Putamen (tissue), 1 donor: ENCODE measurements around the gene MYO1A.
"Not testable (repeated sequence)": the region's sequence is repeated elsewhere in the genome, so short reads cannot be mapped to it uniquely, and the experiment has no call there.

Source experiments
- DNase-seq: peaks from one replicate; pipeline ENCODE4 v3.0.0-alpha.2; 2016; ENCODE audit warnings: low spot score

The MYO1A gene

DNA sequence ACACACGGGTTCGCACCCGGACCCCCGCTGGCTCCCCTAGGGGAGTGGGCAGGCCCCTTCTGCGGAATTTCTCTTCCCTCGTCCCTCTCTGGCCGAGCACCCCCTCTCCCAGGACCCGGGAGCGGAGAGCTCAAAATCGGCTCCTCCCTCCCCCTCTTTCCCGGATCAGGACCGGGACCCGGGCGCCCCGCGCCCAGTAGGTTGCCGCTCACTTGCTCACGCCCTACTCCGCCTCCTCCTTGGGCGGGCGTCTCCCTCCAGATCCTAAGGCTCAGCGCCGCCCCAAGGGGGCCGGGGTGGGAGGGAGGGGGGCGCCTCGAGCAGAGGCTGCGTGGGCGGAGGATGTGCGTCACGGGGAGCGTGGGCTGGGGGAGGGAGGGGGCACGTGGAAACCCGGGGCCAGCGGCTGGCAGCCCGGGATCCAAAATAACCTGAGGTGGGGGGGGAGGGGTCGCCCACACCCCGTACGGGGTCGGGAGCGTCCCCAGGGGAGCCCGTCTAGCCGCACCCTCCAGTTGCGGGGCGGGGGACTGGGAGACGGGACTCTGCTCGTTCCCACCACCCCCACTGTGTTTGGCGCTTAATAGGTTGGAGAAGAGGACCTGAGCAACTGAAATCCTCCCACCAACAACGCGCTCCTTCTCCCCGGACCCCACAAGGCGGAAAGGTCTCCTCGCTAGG, 37.2 kb upstream of the MYO1A start:
- DNase-seq, result peak; percentile 76

DNA sequence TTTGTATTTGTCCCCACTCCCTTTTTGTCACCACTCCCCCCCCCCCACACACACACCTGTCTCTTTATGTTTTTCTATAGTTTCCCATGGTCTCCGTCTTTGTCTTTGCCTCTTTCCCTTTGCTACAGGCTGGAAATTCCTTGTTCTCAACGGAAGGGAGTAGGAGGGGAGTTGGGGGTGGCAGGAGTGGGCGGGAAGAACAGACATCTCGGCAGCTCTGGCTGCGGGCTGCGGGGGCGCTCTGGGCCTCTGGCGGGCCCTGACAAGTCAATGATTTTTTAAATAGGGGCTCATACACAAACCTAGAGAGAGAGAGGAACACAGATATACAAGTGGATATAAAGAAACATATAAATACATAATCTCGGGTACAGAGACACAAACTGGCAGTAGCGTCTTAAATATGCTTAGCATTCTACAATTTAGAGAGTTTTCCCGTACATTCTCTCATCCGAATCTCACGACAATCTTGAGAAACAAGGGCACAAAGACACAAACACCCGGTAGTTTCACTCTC, 36.6 kb upstream of the MYO1A start:
- DNase-seq, result peak; percentile 81

DNA sequence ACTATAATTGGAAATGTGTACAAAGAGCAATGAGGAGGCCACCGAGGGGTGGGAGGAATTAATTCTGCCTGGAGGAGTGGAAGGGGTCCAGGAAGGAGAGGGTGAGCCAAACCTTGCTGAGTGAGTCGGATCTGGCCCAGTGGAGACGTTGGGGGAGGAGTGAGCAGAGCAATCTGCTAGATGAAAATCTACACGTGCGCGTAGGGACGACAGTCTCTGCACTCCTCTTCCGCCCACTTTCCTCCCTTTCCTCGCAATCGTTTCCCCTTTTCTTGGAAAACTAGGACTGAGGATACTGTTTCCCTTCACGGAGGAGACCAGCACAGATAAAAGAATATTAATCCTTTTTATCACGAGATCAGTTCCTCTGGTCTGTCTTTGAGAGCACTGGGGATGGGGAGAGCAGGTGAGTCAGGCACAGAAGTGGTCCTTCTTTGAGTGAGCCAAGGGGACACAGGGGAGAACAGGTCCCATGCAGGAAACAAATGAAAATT, 36.1 kb upstream of the MYO1A start:
- no peak for DNase-seq

DNA sequence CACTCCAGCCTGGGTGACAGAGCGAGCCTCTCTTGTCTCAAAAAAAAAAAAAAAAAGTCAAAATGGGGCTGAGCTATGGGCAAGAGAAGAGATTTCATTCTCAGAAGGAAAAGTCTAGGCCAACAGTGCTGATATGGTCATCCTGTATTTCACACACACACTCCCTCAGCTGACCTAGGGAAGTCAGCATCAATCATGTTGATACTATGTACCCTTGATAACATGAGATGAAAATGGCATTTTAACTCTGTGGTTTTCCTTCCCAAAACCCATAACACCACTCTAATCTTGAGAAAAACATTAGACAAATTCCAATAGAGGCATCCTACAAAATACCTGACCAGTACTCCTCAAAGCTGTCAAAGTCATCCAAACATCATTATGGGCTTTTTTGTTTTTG, 30.9 kb upstream of the MYO1A start:
- no peak for DNase-seq

DNA sequence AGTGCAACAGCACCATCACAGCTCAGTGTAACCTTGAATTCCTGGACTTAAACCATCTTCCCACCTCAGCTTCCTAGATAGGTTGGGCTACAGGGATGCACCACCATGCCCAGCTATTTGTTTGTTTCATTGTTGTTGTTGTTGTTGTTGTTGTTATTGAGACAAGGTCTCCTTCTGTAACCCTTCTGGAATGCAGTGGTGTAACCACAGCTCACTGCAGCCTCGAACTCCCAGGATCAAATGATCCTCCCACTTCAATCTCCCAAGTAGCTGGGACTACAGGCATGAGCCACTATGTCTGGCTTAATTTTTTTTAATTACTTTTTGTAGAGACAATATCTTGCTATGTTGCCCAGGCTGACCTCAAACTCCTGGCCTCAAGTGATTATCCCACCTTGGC, 29.9 kb upstream of the MYO1A start:
- DNase-seq, result no peak

DNA sequence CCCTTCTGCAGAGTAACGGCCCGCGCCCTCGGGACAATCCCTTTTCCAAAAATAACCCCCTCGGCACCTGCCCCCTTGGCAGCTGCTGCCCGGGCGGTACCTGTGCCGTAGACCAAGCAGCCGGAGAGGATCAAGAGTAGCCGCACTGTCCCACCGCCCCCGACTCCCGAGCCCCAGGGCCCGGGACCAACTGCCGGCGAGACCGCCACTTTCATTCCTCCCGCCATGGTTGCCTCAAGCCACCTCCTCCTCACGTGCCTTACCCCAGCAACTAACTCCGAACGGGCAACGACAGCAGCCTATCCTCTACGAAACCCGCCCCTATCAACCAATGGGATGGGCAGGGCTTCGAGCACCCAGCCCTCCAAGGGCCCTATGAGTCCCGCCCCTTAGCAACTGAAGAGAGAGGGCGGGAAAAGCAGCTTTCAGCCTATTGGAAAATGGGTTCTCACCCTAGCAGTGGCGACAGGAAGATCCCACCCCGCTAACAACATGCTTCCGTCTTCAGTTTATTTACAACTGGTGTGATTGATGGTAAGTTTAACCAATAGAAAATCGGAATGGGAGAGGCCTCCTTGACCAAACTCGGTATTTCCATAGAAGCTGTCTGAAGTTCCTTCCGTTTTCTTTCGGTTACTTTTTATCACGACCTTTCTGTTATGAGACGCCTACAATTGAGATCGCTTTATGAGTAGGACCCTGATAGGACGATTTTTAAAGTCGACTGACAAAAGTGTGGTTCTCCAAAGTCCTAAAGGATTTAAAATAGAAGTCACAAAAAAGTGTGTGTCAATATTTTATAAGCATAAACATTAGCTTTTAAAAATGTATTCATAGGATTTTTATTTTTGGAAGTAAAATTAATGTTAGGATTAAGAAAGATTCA, 28.8 kb upstream of the MYO1A start, which contains the start of gene NEMP1:
Gene NEMP1 (minus strand): TSS at position 273 of the 886 bp plus-strand sequence. CDS start 46 bp downstream, at position 227.
- DNase-seq, result peak; percentile 100

DNA sequence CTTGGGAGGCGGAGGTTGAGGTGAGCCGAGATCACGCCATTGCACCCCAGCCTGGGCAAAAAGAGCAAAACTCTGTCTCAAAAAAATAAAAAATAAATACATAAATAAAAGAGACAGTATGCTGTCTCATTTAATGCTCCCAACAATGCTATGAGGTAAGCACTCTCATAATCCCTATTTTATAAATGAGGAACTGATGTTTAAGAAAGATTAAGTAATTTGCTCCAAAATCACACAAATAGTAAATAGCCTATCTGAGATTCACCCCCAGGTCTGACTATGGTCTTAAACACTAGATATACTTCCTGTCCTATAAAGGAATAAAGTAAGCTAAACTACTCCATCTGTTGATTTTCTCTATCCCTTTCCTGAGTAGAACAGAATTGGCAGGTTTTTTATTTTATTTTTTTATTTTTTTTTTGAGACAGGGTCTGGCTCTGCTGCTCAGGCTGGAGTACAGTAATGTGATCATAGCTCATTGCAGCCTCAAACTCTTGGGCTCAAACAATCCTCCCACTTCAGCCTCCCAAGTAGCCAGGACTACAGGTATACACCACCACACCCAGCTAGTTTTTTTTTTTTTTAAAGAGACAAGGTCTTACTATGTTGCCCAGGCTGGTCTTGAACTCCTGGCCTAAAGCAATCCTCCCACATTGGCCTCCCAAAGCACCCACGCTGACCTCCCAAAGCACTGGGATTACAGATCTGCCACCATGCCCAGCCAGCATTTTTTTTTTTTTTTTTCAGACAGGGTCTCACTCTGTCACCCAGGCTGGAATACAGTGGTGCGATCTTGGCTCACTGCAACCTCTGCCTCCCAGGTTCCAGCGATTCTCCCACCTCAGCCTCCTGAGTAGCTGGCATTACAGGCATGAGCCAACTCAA, 23.9 kb upstream of the MYO1A start:
- DNase-seq, result not testable (repeated sequence)

DNA sequence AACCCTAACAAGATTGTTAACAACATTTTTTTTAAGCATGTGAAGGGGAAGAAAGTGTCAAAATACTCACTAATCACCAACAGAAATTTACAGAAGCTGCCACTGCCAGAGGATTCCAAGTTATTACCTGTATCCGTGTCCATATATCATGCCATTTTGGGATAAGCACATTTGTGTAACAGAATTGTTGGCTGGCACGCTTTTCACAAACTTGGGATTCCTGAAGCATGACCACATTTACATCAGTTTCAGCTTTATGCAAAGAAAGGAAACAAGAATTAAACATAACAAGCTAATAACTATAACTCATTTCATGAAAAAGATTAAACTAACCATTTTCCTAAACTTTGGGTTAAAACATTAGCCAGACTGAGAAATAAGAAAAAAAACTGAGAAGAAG, 22.7 kb upstream of the MYO1A start:
- DNase-seq, result no peak

DNA sequence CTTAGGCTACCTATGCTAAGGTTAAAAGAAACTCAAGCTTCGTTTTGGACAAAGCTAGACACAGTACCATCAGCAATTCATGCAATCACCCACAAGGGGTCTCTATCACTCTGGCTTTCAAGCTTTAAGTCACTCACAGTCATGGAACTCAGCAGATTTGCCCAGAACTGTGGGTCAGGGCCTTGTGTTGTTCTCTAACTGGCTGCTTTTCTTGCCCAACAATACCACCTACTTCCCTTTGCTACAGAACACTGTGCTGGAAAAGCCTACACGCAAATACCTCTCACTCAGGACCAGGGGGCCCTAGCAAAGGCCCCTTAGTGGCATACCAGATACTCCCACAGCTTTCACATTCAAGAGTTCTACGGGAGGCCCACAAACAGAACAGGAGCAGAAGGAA, 19.6 kb upstream of the MYO1A start:
- peak; percentile 79 for DNase-seq

DNA sequence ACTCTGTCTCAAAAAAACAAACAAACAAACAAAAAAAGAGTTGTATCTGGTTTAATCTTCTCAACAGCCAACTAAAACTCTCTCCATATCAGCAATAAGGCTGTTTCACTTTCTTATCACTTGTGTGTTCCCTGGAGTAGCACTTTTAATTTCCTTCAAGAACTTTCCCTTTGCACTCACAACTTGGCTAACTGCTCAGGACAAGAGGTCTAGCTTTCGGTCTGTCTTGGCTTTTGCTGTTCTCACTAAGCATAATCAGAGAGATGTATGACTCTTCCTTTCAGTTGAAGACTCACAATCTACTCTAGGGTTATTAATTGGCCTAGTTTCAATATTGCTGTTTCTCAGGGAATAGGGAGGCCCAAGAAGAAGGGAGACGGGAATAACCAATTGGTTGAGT, 16.3 kb upstream of the MYO1A start:
- no peak for DNase-seq

DNA sequence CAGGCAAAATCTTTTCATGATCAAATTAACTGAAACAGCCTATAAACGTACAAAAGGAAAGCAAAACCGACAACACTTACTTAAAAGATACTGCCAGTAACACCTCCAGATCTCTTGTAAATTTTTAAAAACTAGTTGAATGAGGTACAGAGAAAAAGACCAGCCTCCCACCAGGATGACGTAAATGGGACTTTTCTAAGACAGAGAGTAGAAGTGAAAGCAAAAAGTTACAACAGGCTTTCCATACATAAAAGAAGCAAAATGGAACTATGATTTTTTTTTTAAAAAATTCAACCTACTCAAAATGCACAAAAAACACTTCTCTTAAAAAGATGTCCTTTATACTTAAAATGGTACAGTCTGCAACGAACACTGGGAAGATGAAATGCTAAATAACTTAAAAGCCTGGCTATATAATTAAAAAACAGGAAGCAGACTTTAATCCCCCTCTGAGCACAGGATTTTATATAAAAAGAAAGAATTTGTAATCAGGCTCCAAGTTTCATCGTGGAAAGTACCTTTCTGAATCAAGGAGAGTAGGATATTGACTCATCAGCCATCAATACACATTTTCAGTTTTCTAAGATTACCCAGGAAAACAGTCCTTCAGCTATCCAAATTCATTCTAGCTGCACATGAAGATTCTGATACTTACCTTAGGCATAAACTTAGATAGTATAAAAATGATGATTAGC, 14.2 kb upstream of the MYO1A start:
- DNase-seq, result peak; percentile 50

DNA sequence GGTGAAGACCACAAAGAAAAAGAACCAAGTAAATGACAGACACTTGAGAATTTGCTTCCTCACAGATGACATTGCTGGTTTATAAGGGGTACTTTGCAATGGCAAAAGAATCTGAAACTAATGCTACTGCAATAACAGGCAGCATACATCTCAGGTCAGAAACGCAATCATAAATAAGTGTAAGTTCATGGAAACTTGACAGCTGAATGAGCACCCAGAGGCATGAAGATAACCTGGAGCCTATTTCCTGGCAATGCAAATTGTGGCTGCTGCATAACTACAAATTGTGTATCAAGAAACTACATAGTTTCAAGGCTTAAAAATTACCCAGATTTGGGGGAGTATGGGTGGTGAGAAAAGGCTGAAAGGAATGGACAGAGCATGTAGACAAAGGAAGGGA, 8.5 kb upstream of the MYO1A start:
- no peak for DNase-seq

DNA sequence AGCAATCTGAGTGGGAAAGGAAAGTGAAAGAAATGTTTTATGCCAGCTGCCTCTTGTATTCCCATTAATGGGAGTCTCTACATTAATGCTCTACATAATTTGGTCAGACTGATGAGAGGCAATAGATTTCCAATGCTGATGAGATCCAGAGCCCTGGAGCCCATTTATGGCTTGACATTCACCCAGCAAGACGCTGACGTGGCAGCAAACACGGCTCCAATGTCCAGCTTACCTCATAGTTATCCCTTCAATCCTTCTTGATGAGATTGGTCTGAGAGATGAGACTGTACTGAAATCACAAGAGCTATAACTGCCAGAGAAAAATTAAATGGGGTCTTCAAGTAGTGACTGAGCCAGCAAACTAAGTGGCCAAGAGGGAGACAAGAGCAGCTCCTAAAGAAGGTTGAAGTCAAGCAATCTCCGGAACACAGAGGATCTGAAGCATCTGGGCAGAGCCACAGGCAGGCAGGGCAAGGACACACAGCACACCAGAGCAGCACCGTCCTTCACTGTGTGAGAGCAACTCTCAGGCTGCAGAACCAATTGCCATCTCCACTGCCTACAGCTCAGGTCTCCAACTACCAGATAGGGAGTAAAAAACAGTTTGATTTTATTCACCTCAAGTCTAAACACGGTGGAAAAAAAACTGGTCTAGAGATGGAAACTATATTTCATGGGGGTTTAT, 7.3 kb upstream of the MYO1A start:
- DNase-seq, result no peak

DNA sequence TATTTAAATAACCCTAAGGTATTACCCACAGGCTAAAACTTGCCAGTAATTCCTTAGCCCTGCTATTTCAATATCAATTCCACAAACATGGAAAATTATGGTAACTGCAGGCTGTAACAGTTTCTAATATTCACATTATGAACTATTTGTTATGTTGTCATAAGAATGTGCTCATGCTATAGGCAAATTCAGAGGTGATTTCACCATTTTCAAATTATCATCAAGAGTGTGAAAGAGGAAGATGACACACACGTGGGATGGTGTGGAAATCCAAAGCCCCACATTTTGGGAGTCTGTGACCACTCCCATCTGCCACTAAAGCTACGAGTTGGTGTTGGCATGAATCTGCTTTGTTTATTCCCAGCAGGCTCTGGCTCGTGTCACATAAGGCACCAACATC, 5.9 kb upstream of the MYO1A start:
- DNase-seq, result no peak

DNA sequence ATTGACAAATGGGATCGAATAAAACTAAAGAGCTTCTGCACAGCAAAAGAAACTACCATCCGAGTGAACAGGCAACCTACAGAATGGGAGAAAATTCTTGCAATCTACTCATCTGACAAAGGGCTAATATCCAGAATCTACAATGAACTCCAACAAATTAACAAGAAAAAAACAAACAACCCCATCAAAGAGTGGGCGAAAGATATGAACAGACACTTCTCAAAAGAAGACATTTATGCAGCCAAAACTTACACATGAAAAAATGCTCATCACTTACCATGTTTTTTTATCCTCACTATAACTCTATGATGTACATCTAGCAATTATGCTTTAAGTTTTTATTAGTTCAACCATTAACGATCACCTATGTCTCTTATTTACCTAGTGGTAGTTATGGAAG, 4.0 kb upstream of the MYO1A start:
- not testable (repeated sequence) for DNase-seq

DNA sequence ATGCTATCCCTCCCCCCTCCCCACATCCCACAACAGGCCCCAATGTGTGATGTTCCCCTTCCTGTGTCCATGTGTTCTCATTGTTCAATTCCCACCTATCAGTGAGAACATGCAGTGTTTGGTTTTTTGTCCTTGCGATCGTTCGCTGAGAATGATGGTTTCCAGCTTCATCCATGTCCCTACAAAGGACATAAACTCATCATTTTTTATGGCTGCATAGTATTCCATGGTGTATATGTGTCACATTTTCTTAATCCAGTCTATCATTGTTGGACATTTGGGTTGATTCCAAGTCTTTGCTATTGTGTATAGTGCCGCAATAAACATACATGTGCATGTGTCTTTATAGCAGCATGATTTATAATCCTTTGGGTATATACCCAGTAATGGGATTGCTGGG, 3.2 kb upstream of the MYO1A start:
- DNase-seq, result not testable (repeated sequence)

DNA sequence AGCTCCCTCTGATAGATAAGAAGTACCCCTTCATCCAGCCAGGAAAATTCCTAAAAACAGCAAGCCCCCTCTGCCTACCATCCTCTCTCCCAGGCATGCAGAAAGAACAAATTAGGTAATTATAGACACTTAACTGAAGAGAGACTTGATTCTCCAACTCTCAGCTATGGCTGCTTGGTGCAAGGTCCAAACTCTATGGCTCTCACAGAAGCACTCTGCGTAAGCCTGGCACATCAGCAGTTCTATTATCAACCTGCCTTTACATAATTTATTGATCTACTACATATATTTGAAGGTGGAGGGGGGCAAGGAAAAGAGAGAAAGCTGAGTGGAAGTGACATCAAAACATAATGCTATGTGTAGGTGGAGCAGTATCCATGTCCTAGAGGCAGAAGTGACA, 1.1 kb upstream of the MYO1A start:
- no peak for DNase-seq

DNA sequence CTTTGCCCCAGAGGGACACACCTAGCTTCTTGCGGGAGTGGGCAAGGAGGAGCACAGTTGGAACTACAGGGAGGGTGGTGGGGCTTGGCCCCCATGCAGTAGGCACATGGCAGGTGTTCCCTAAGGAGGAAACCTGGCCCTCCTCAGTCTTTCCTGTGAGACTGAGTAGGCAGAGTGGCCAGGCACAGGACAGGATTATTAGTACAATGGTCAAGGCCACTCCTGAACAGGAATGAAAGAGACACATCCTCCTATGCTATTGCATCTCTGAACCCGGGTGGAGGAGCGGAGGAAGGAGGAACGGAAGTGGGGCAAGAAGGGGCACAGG, 846 bp downstream of the MYO1A start:
- no peak for DNase-seq

DNA sequence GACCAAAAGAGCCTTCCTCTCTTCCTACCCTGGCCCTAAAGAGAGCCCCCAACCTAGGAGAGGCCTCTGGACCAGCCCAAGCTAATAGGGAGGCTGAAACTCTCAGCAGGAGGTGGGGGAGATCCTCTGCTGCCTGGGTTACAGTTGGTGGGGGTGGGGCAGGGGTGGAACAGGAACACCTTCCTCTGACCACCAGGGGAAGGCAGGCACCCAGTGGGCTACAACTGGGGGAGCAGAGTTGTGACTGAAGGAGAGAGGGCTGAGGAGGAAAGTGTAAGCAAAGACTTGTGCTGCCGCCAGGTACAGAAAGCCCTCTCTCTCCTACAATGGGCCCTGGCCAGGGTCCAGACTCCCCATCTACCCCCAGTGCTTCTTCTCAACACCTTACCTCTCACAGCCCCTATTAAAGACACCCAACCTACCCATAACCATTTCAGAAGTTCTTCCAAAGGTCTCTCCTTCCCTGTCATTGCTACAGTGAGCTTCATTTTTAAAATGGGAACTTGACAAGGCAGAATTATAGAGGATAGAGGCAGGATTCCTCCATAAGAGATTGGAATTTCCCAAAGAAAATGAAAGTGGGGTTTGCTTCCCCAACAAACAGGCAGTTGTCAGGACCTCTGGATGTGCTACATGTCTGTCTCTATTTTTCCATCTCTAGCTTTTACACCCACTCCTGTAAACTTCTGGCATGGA, 1.4 kb downstream of the MYO1A start:
- no peak for DNase-seq

DNA sequence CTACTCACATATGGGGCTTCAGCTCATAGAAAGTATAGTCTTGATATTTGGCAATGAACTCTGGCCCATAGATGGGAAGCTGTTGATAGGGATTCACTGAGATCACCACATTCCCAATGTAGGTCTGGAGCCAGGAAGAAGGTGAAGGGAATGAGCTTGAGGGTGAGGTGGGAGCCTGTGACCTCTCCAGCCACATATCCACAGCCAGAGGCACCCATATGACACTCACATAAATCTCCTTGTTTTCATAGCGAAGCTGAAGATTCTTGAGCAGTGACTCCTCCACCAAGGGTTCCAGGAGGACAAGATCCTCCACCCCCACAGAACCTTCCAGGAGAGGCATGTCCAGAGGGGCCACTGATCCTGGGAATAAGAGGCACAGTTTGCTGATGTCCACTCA, 1.9 kb downstream of the MYO1A start:
- DNase-seq, result no peak
